ENCODE data around the gene PUS3.
A peak's percentile ranks its signal among the peaks of the same experiment; 100 is the strongest.

PUS3 gene, protein sequence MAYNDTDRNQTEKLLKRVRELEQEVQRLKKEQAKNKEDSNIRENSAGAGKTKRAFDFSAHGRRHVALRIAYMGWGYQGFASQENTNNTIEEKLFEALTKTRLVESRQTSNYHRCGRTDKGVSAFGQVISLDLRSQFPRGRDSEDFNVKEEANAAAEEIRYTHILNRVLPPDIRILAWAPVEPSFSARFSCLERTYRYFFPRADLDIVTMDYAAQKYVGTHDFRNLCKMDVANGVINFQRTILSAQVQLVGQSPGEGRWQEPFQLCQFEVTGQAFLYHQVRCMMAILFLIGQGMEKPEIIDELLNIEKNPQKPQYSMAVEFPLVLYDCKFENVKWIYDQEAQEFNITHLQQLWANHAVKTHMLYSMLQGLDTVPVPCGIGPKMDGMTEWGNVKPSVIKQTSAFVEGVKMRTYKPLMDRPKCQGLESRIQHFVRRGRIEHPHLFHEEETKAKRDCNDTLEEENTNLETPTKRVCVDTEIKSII

DNA sequence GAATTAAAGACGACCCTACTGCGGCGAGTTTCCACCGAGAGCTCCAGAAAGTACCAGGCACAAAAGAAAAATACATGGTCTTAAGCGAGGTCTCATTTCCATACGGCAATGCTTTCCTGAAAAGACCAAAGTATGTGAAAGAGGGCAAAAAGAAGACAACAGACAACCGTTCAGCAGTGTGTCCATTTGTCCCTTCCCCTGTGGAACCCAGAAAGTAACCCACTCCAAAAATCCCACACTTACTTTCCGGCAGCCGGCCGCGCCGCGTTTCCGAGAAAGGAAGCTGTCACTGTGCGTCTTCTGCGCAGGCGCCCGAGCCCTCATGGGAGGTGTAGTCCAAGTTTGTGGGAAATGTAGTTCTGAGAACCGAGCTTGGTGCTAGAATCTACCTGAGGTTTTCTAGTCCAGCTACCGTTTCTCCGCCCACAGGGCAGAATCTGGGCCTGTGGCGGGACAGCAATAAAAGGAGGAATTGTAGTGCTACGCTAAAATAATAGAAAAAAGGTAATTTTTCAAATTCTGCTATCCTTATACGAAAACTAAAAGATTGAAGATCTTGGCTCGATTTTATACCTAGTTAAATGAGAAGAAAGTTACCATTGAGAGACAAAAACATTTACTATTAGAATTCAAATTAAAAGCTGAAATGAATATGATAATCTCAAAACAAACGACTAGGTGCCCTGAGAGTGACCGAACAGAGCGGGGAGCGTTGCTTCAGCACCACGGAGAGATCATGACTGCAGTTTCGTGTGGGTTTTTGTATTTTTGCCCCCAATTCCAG, at the start of gene PUS3:
Gene PUS3, minus strand, starts transcription at position 280 of the 784 bp plus-strand sequence. CDS start 6,922 bp downstream, outside the sequence.
- Histone ChIP-seq H3K4me3 (ENCODE audit: low read depth, low read length) (peak within 1 kb of the TSS; percentile 77), H3K9me3 (ENCODE audit: control insufficient read depth, insufficient read depth, low read depth, low read length) (no peaks in the 10 kb centered on the region), H3K27ac (ENCODE audit: extremely low read depth, low read depth, low read length) (no peak within 1 kb of the TSS), H3K36me3 (ENCODE audit: control insufficient read depth in 2 of 2, insufficient read depth in 1 of 2, low read length in 2 of 2) (peaks cover 0 to 16% of the 10 kb centered on the region in 2 experiments; a peak in 2 of 3 replicates), H3K4me1 (ENCODE audit: control insufficient read depth, insufficient read depth, low read length) (no peaks in the 10 kb centered on the region)
- ChIA-PET CTCF (interaction anchor here (0.8 to 1.1 kb wide), 4 partner anchors 9 to 24 kb away, joined by 3 to 4 read pairs (median 3); no protein-coding TSS in a partner anchor), POLR2A (interaction anchor here (0.5 to 2.4 kb wide), 11 partner anchors 8 to 357 kb away, joined by 3 to 26 read pairs (median 4); partner anchors contain the start of genes FAM118B, HYLS1, RPUSD4 and STT3A)
- TF ChIP-seq EGR2 (tag by site-specific recombination; IDR thresholded peaks at IDR 0.05; ENCODE audit: low read depth): no peak
- no peak for TF ChIP-seq ZNF157 (tag by site-specific recombination; IDR thresholded peaks at IDR 0.05)
- 0 out of 2 replicates have a peak, but pooled peaks have one; percentile 17 for TF ChIP-seq ZXDB (tag by site-specific recombination; IDR thresholded peaks at IDR 0.05)
- no peak for TF ChIP-seq ZSCAN23 (tag by site-specific recombination; IDR thresholded peaks at IDR 0.05)
- TF ChIP-seq ZNF555 (tag by site-specific recombination; conservative IDR thresholded peaks at IDR 0.05): no peak
- no peak for TF ChIP-seq ZNF707 (tag by site-specific recombination; IDR thresholded peaks at IDR 0.05)
- TF ChIP-seq ZNF449 (tag by site-specific recombination; IDR thresholded peaks at IDR 0.05): no peak
- TF ChIP-seq YY1 (tag by site-specific recombination; IDR thresholded peaks at IDR 0.05): no peak
- TF ChIP-seq RBAK (tag by site-specific recombination; IDR thresholded peaks at IDR 0.05): no peak
- no peak for TF ChIP-seq ZFP3 (tag by site-specific recombination; IDR thresholded peaks at IDR 0.05; ENCODE audit: low read depth)
- TF ChIP-seq ZNF416 (tag by site-specific recombination; IDR thresholded peaks at IDR 0.05): no peak
- peak; percentile 80 for TF ChIP-seq ZBTB11 (tag by site-specific recombination; conservative IDR thresholded peaks at IDR 0.05; ENCODE audit: low read depth)
- no peak for TF ChIP-seq ZNF404 (tag by site-specific recombination; IDR thresholded peaks at IDR 0.05)
- no peak for TF ChIP-seq KLF7 (tag by site-specific recombination; IDR thresholded peaks at IDR 0.05; ENCODE audit: borderline replicate concordance)
- no peak for TF ChIP-seq ZNF768 (tag by site-specific recombination; IDR thresholded peaks at IDR 0.05)
- TF ChIP-seq ZNF580 (tag by site-specific recombination; IDR thresholded peaks at IDR 0.05): no peak
- TF ChIP-seq ZNF585B (tag by site-specific recombination; IDR thresholded peaks at IDR 0.05): no peak
- TF ChIP-seq, protein P1, sequence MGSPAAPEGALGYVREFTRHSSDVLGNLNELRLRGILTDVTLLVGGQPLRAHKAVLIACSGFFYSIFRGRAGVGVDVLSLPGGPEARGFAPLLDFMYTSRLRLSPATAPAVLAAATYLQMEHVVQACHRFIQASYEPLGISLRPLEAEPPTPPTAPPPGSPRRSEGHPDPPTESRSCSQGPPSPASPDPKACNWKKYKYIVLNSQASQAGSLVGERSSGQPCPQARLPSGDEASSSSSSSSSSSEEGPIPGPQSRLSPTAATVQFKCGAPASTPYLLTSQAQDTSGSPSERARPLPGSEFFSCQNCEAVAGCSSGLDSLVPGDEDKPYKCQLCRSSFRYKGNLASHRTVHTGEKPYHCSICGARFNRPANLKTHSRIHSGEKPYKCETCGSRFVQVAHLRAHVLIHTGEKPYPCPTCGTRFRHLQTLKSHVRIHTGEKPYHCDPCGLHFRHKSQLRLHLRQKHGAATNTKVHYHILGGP (tag by site-specific recombination; IDR thresholded peaks at IDR 0.05): no peak
- TF ChIP-seq ZNF626 (tag by site-specific recombination; IDR thresholded peaks at IDR 0.05): no peak
- no peak for TF ChIP-seq ZNF549 (tag by site-specific recombination; IDR thresholded peaks at IDR 0.05)
- no peak for TF ChIP-seq ZNF23 (tag by site-specific recombination; IDR thresholded peaks at IDR 0.05; ENCODE audit: borderline replicate concordance)
- TF ChIP-seq ZNF114 (tag by site-specific recombination; IDR thresholded peaks at IDR 0.05): no peak
- TF ChIP-seq ZNF138 (tag by site-specific recombination; IDR thresholded peaks at IDR 0.05; ENCODE audit: borderline replicate concordance): no peak
- TF ChIP-seq ZNF292 (tag by site-specific recombination; IDR thresholded peaks at IDR 0.05; ENCODE audit: borderline replicate concordance, low read depth): no peak
- no peak for TF ChIP-seq ZNF155 (tag by site-specific recombination; IDR thresholded peaks at IDR 0.05)
- TF ChIP-seq ZNF747 (tag by site-specific recombination; IDR thresholded peaks at IDR 0.05): no peak
- TF ChIP-seq, protein P2, sequence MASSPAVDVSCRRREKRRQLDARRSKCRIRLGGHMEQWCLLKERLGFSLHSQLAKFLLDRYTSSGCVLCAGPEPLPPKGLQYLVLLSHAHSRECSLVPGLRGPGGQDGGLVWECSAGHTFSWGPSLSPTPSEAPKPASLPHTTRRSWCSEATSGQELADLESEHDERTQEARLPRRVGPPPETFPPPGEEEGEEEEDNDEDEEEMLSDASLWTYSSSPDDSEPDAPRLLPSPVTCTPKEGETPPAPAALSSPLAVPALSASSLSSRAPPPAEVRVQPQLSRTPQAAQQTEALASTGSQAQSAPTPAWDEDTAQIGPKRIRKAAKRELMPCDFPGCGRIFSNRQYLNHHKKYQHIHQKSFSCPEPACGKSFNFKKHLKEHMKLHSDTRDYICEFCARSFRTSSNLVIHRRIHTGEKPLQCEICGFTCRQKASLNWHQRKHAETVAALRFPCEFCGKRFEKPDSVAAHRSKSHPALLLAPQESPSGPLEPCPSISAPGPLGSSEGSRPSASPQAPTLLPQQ (tag by site-specific recombination; IDR thresholded peaks at IDR 0.05): 0 out of 2 replicates have a peak, but pooled peaks have one; percentile 38
- no peak for TF ChIP-seq ZNF341 (tag by site-specific recombination; IDR thresholded peaks at IDR 0.05; ENCODE audit: low read depth)

All from HEK293 (cell line).